HG03039 (cell line): Measurements from ENCODE around the gene SGPL1.

ENCODE experiments used
- ATAC-seq: cut with Tn5 transposase; IDR thresholded peaks from one replicate; pipeline ENCODE4 v1.9.1; 2021; ENCODE audit warnings: mild to moderate bottlenecking, moderate library complexity; ENCODE audit not compliant: unreplicated experiment

SGPL1 gene

GRCh38 chr10:70902661-70903261 lies 87.0 kb downstream of the SGPL1 start:
- ATAC-seq, result no peak

GRCh38 chr10:70903262-70903921 lies 87.6 kb downstream of the SGPL1 start:
- ATAC-seq, result no peak

GRCh38 chr10:70905071-70906021 lies 89.6 kb downstream of the SGPL1 start:
- no peak for ATAC-seq

- ATAC-seq, result no peak
These were observed 90.5 kb downstream of the SGPL1 start for GRCh38 chr10:70906031-70906783.

GRCh38 chr10:70906953-70907636 lies 91.3 kb downstream of the SGPL1 start:
- ATAC-seq, result no peak

- ATAC-seq, result no peak
These were observed 92.1 kb downstream of the SGPL1 start for GRCh38 chr10:70907637-70908405.

GRCh38 chr10:70908406-70909296 lies 92.9 kb downstream of the SGPL1 start:
- no peak for ATAC-seq

- ATAC-seq, result no peak
These were observed 93.7 kb downstream of the SGPL1 start for GRCh38 chr10:70909326-70909935.

GRCh38 chr10:70910486-70911341 lies 95.0 kb downstream of the SGPL1 start:
- ATAC-seq, result no peak

GRCh38 chr10:70911386-70911785 lies 95.6 kb downstream of the SGPL1 start:
- ATAC-seq, result no peak

GRCh38 chr10:70912556-70912955 lies 96.8 kb downstream of the SGPL1 start:
- no peak for ATAC-seq

GRCh38 chr10:70913191-70913892 lies 97.6 kb downstream of the SGPL1 start:
- no peak for ATAC-seq

GRCh38 chr10:70913893-70914240 lies 98.1 kb downstream of the SGPL1 start:
- no peak for ATAC-seq

GRCh38 chr10:70914316-70914864 lies 98.6 kb downstream of the SGPL1 start:
- no peak for ATAC-seq

- no peak for ATAC-seq
These were observed 99.5 kb downstream of the SGPL1 start for GRCh38 chr10:70915206-70915605.

- no peak for ATAC-seq
These were observed 100.1 kb downstream of the SGPL1 start for GRCh38 chr10:70915806-70916205.
